Cardiac muscle cell (in vitro differentiated cells and primary cell): ENCODE data around the gene VPS51. TPM values are rescaled to one million over a fixed set of nuclear protein-coding genes. Genes with fewer than 3 reads are reported as not detected.

Source experiments
- DNase-seq, 2 donors: peaks; one replicate each; pipeline versions ENCODE4 v3.0.0 to v3.0.0-alpha.2; 2010 to 2017; ENCODE audit warnings: low read depth in 1 of 2, low spot score in 1 of 2
- H3K27ac ChIP-seq: fragments of 200-600 bp; sonication (generic); 2 replicates; pipeline ENCODE4 v1.5.1; 2016
- H3K27me3 ChIP-seq: fragments of 200-600 bp; sonication (generic); 2 replicates; pipeline ENCODE4 v1.6.0; 2016; ENCODE audit warnings: control low read depth
- H3K36me3 ChIP-seq: fragments of 200-600 bp; sonication (generic); 2 replicates; pipeline ENCODE4 v1.5.1; 2016; ENCODE audit warnings: control low read depth
- H3K4me1 ChIP-seq: fragments of 200-600 bp; sonication (generic); 2 replicates; pipeline ENCODE4 v1.8.1; 2017; ENCODE audit warnings: low read depth, mild to moderate bottlenecking, mixed run types
- H3K4me3 ChIP-seq: fragments of 200-600 bp; sonication (generic); 2 replicates; pipeline ENCODE4 v1.5.1; 2016; ENCODE audit warnings: mild to moderate bottlenecking
- H3K9me3 ChIP-seq: fragments of 200-600 bp; sonication (generic); 2 replicates; pipeline ENCODE4 v1.5.1; 2017; ENCODE audit warnings: low read depth, mild to moderate bottlenecking, control low read depth
- CTCF ChIP-seq: IDR thresholded peaks from 2 replicates; pipeline ENCODE4 v1.5.1; 2012; ENCODE audit warnings: low read depth, mild to moderate bottlenecking, low read length
- polyA plus RNA-seq: library from polyadenylated mRNA; unstranded; fragments of >200 nt; fragmentation: Nextera tagmentation; extraction: Ambion mirVana; gene quantifications from 2 replicates; pipeline ENCODE4 v1.2.1, GENCODE V29; 2016
- total RNA-seq: library from RNA; depleted of rRNA; stranded (reverse); fragments of >200 nt; gene quantifications from 2 replicates; pipeline ENCODE4 v1.2.3, GENCODE V29; 2016

The VPS51 gene
- total and polyA plus RNA-seq, 2 experiments from 2014 or later, result 77.9 to 755 TPM

- Histone ChIP-seq H3K27me3 (no peaks in the 10 kb centered on the region), H3K4me1 (no peaks in the 10 kb centered on the region), H3K9me3 (no peaks in the 10 kb centered on the region), H3K36me3 (no peaks in the 10 kb centered on the region), H3K27ac (no peak overlapping the region), H3K4me3 (no peak overlapping the region)
- no peak for TF ChIP-seq CTCF
- DNase-seq, result peak in 1 of 2 donors; percentile 63
These were observed 54.7 kb downstream of the VPS51 start for GRCh38 chr11:65150509-65151299.

GRCh38 chr11:65151331-65151899 is 55.4 kb downstream of the VPS51 start:
- no peak overlapping the region for H3K4me3 ChIP-seq
- H3K36me3 ChIP-seq, result no peaks in the 10 kb centered on the region
- H3K9me3 ChIP-seq, result no peaks in the 10 kb centered on the region
- no peaks in the 10 kb centered on the region for H3K4me1 ChIP-seq
- H3K27me3 ChIP-seq, result no peaks in the 10 kb centered on the region
- no peak overlapping the region for H3K27ac ChIP-seq
- DNase-seq, result no peak
- TF ChIP-seq CTCF, result no peak

GRCh38 chr11:65152122-65152521 is 56.1 kb downstream of the VPS51 start:
- TF ChIP-seq CTCF, result no peak
- Histone ChIP-seq H3K36me3 (no peaks in the 10 kb centered on the region), H3K27me3 (no peaks in the 10 kb centered on the region), H3K27ac (no peak overlapping the region), H3K9me3 (no peaks in the 10 kb centered on the region), H3K4me1 (no peaks in the 10 kb centered on the region), H3K4me3 (no peak overlapping the region)
- no peak for DNase-seq

- Histone ChIP-seq H3K4me1 (no peaks in the 10 kb centered on the region), H3K4me3 (no peak overlapping the region), H3K27ac (no peak overlapping the region), H3K9me3 (no peaks in the 10 kb centered on the region), H3K36me3 (no peaks in the 10 kb centered on the region), H3K27me3 (no peaks in the 10 kb centered on the region)
- TF ChIP-seq CTCF, result no peak
- DNase-seq, result no peak
These were observed 60.2 kb downstream of the VPS51 start for GRCh38 chr11:65156256-65156655.

GRCh38 chr11:65156926-65157325 is 60.9 kb downstream of the VPS51 start:
- no peak overlapping the region for H3K4me3 ChIP-seq
- H3K36me3 ChIP-seq, result no peaks in the 10 kb centered on the region
- no peak overlapping the region for H3K27ac ChIP-seq
- no peak for DNase-seq
- H3K9me3 ChIP-seq, result no peaks in the 10 kb centered on the region
- no peaks in the 10 kb centered on the region for H3K4me1 ChIP-seq
- H3K27me3 ChIP-seq, result no peaks in the 10 kb centered on the region
- TF ChIP-seq CTCF, result no peak
